8988T (cell line): ENCODE results near the gene MFSD12.
"Not testable (repeated sequence)": the region's sequence is repeated elsewhere in the genome, so short reads cannot be mapped to it uniquely, and the experiment has no call there.

ENCODE experiments used
- DNase-seq: peaks from one replicate; pipeline ENCODE4 v3.0.0; 2011

The MFSD12 gene

DNA sequence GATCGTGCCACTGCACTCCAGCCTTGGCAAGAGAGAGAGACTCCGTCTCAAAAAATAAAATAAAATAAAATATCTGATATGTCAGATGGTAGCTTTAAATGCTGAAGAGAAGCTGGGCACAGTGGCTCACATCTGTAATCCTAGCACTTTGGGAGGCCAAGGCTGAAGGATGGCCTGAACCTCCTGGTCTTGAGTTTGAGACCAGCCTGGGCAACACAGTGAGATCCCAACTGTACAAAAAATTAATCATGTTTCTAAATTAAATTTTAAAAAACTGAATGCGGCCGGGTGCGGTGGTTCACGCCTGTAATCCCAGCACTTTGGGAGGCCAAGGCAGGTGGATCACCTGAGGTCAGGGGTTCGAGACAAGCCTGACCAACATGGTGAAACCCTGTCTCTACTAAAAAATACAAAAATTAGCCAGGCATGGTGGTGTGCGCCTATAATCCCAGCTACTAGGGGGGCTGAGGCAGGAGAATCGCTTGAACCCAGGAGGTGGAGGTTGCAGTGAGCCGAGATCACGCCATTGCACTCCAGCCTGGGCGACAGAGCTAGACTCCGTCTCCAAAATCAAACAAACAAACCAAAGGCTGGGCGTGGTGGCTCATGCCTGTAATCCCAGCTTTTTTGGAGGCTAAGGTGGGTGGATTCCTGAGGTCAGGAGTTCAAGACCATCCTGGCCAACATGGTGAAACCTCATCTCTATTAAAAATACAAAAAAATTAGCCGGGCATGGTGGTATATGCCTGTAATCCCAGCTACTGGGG lies 26.8 kb upstream of the MFSD12 start:
- DNase-seq, result not testable (repeated sequence)

GRCh38 chr19:3581792-3582191 lies 24.4 kb upstream of the MFSD12 start:
- DNase-seq, result not testable (repeated sequence)

GRCh38 chr19:3580156-3580934 lies 23.0 kb upstream of the MFSD12 start:
- no peak for DNase-seq

DNA sequence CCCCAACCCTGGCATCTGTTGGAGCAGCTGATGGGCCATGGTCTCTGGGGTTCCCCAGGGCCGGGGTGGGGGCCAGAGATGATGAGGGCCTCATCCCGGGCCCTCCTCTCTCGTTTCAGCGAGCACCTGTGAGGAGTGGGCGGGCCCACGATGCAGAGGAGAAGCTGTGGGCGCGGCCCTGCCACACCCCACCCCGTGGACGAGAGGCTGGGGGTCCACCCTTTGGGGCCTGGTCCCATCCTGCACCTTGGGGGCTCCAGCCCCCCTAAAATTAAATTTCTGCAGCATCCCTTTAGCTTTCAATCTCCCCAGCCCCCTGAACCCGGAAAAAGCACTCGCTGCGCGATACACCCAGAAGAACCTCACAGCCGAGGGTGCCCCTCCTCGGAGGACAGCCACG lies 21.0 kb upstream of the MFSD12 start:
- DNase-seq, result no peak

DNA sequence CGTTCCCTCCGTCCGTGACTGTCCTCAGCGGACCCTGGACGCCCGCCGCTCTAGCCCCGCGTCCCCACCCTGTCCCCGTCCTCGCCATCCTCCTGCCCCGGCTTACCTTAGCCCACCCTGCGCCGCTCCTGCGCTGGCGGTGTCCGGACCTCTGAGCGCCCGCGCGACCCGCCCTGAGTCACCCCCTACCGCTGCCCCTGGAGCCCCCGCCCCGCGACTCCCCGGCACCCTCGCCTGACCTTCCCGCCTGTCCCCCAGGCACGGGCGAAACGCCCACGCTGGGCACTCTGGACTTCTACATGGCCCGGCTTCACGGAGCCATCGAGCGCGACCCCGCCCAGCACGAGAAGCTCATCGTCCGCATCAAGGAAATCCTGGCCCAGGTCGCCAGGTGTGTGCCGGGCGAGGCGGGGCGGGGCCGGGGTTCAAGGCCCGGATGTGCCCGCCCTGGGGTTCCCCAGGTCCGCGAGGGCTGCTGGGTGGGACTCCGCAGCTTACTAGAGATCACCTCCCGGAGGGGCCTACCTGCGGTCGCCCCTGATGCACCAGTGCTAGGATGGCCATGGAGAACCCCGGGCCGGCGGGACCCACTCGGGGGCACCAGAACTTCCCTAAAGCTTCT lies 20.4 kb upstream of the MFSD12 start:
- DNase-seq, result no peak

GRCh38 chr19:3576696-3577443 lies 19.5 kb upstream of the MFSD12 start:
- no peak for DNase-seq

- no peak for DNase-seq
Measured at GRCh38 chr19:3575949-3576673, 18.7 kb upstream of the MFSD12 start.

DNA sequence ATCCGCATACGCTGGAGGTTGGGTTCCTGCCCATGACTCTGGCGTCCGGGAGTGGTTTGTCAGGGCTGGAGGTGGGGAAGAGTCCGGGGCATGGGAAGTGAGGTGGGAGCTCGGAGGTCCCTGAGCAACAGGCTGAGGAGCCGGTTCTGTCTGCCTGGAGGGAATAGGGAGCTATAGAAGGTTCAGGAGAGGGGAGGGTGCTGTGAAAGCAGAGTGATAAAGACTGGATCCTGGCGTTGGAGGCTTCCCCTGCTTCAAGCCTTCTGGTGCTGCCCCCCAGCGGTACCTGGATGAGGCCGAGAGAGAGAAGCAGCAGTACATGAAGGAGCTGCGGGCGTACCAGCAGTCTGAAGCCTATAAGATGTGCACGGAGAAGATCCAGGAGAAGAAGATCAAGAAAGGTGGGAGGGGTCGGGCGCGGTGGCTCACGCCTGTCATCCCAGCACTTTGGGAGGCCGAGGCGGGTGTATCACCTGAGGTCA lies 17.9 kb upstream of the MFSD12 start:
- peak; percentile 69 for DNase-seq

DNA sequence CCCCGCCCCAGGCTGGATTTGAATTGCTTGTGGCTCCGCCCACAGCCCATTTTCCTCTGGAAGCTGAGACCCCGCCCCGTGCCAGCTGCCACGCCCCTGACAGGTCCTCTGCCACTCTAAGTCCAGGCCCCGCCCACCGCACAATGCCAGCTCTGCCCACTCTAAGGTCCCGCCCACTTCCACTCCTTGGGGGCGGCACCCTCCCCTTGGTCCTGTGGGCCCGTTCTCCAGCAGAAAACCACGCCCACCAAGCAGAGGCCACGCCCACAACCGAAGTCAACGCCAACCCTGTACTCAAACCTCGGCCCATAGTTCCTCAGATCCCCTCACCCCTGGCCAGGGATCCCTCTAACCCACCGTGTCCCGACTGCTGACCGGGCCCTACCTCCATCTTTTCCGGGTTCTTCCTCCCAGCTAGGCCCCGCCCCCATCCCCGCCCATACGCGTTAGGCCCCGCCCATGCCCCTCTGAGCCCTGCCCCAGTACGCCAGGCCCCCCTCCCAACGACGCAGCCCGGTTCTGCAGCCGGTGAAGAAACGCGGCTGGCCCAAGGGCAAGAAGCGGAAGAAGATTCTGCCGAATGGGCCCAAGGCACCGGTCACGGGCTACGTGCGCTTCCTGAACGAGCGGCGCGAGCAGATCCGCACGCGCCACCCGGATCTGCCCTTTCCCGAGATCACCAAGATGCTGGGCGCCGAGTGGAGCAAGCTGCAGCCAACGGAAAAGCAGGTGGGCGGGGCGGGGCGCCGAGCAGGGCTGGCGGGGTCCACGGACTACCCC lies 16.7 kb upstream of the MFSD12 start:
- DNase-seq, result peak; percentile 68

DNA sequence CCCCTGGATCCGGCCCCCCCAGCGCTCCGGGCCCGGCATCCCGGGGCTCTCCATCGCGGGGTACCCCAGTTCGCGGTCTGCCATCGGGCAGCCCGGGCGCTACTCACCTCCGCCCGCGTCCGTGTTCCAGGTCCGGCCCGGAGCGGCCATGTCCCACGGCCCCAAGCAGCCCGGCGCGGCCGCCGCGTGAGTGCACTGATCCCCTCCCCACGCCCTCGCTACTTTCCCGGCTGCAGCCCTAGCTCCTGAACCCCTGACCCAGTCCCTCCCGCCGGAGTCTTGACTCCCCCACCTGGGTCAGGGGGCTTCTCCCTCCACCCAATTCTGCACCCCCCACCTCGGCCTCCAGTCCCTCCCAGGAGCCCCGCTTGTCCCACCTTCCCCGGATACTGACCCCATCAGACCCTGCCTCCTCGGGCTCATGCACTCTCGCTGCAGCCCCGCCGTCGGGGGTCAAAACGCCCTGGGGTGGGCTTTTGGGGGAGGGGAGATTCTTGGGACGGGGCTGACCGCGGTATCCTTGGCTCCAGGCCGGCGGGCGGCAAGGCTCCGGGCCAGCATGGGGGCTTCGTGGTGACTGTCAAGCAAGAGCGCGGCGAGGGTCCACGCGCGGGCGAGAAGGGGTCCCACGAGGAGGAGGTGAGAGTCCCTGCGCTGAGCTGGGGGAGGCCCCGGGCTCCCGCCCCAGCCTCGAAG lies 15.9 kb upstream of the MFSD12 start:
- no peak for DNase-seq

- no peak for DNase-seq
Measured at GRCh38 chr19:3572855-3573161, 15.4 kb upstream of the MFSD12 start, which contains the start of gene HMG20B. HMG20B (plus strand) TSS chr19:3572944; CDS start chr19:3573310, 366 bp downstream.

DNA sequence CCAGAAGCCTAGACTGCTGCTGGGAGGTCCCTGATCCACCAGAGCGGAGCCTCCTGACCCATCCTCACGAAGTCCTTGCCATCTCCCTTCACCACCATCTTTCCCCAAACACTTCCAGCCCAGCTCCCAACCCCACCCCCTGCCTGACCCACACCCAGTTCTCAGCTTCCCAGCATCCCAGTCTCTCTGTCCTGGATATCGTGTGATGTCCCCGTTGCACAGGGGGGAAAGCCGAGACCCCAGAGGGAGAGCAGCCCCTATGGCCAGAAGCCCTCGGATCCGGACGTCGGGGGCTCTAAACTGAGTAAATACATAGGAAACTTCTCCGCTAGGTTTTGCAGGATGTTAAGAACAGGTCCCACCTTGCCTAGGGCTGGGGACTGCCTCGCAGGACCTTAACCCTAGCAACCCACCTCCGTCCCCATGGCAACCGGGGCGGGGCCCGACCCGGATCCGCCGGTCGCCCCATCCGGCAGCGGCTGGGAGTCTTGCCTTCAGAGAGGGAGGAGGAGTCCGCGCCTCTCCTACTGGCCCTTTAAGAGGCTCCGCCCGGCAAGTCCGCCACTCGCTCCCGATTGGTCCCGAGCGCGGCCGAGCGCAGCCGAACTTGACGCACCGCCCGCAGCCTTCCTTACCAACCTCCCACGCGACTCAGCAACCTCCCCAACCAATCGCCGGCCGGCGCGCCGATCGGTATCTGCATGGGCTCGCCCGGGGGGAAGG lies 14.9 kb upstream of the MFSD12 start:
- peak; percentile 83 for DNase-seq

- DNase-seq, result no peak
Measured at GRCh38 chr19:3570606-3571011, 13.2 kb upstream of the MFSD12 start.

DNA sequence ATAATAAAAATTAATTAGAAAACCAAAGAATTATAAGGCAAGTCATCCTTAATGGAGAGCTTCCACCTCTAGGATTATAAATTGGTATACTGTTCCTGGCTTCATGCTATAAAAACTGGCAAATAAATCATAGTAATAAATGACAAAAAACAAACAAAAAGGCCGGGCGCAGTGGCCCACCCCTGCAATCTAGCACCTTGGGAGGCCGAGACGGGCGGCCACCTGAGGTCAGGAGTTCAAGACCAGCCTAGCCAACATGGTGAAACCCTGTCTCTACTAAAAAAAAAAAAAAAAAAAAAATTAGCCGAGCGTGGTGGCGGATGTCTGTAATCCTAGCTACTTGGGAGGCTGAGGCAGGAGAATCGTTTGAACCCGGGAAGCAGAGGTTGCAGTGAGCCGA lies 12.7 kb upstream of the MFSD12 start:
- not testable (repeated sequence) for DNase-seq

GRCh38 chr19:3565139-3565538 lies 7.8 kb upstream of the MFSD12 start:
- no peak for DNase-seq

DNA sequence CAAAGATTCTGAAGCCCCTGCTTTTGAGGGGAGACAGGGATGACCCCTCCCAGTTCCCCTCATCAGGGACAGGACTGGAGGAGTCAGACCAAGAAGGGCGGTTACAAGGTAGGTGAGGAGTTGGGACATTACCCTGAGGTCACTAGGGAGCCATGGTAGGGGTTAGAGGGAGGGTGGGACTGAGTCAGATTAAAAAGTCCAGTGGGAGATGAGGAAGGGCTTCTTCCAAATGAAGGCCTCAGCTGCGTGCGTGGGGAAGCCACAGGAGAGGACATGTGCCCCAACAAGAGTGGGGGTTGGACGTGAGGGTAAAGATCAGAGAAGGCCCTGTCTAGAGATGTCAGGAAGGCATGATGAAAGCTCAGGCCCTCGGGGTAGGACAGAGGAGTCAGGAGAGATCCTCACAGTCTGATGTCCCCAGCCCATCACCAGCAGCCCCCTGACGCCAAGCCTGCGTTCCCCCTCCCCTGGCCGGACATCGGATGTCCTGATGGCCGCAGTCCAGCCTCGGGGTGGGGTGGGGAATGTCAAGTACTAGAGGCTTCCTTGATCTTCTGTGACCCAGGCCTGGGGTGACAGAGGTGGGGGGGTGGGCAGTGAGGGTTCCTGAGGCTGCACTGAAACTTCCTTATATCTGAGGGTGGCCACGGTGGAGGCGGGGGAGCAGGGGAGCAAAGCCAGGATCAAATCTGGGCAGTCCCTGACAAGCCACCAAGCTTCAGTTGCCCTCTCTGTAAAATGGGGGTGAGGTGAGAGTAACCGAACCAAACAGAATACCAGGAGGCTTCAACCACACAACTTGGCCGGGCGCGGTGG lies 6.5 kb upstream of the MFSD12 start:
- no peak for DNase-seq

GRCh38 chr19:3556978-3557460 lies 367 bp downstream of the MFSD12 start:
- peak; percentile 73 for DNase-seq

DNA sequence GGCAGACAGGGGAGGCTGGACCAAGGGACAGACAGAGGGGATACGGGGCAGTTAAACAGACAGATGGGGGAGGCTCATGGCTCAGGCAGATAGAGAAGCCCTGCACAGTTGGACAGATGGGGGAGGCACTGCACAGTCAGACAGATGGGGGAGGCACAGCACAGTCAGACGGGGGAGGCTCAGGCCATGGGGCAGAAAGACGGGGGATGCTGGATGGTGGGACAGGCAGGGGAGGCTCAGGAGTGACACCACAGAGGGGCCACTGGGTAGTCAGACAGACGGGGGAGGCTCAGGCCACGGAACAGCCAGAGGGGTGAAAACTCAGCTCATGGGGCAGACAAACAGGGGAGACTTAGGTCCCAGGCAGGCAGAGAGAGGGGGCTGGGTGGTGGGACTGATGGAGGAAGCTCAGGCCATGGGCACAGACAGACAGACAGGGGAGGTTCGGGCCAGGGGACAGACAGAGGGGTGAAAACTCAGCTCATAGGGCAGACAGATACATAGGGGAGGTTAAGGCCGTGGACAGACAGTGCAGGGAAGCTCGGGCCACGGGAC lies 886 bp downstream of the MFSD12 start:
- no peak for DNase-seq
